Mesenchymal stem cell (in vitro differentiated cells and primary cell): ENCODE measurements around the gene INPP5A.

Source experiments
- DNase-seq: peaks from one replicate; pipeline ENCODE4 v3.0.0-alpha.2; 2013
- H2AFZ ChIP-seq: one replicate; pipeline ENCODE4 v1.6.1; 2013; ENCODE audit warnings: low read depth, mild to moderate bottlenecking, control low read depth, inconsistent platforms, low read length, moderate library complexity
- H2AK5ac ChIP-seq: 2 replicates; pipeline ENCODE4 v1.6.1; 2013; ENCODE audit warnings: low read length, moderate library complexity, mild to moderate bottlenecking, inconsistent platforms; ENCODE audit not compliant: severe bottlenecking
- H2BK120ac ChIP-seq: one replicate; pipeline ENCODE4 v1.6.1; 2013; ENCODE audit warnings: low read depth, mild to moderate bottlenecking, inconsistent platforms, low read length, moderate library complexity
- H2BK12ac ChIP-seq, 2 experiments: one replicate each; pipeline ENCODE4 v1.6.1; 2013; ENCODE audit warnings: inconsistent platforms in 2 of 2, low read length in 2 of 2, mild to moderate bottlenecking in 2 of 2, moderate library complexity in 2 of 2, control low read depth in 1 of 2
- H2BK15ac ChIP-seq: one replicate; pipeline ENCODE4 v1.6.1; 2013; ENCODE audit warnings: mild to moderate bottlenecking, low read depth, inconsistent platforms; ENCODE audit not compliant: poor library complexity, severe bottlenecking
- H2BK5ac ChIP-seq: 2 replicates; pipeline ENCODE4 v1.6.1; 2013; ENCODE audit warnings: low read depth, mild to moderate bottlenecking, low read length, control low read depth, inconsistent platforms; ENCODE audit not compliant: poor library complexity, severe bottlenecking
- H3K14ac ChIP-seq, 2 experiments: one replicate each; pipeline ENCODE4 v1.6.1; 2013; ENCODE audit warnings: inconsistent platforms in 2 of 2, low read length in 2 of 2, control low read depth in 1 of 2, mild to moderate bottlenecking in 1 of 2, moderate library complexity in 1 of 2
- H3K18ac ChIP-seq, 2 experiments: one replicate each; pipeline ENCODE4 v1.6.1; 2013; ENCODE audit warnings: inconsistent platforms in 2 of 2, low read length in 2 of 2, control low read depth in 1 of 2, low read depth in 1 of 2, mild to moderate bottlenecking in 1 of 2
- H3K23ac ChIP-seq, 2 experiments: one replicate each; pipeline ENCODE4 v1.6.1; 2013; ENCODE audit warnings: inconsistent platforms in 2 of 2, low read length in 2 of 2, mild to moderate bottlenecking in 2 of 2, moderate library complexity in 2 of 2, control low read depth in 1 of 2
- H3K27ac ChIP-seq: 2 replicates; pipeline ENCODE4 v1.5.1; 2013; ENCODE audit warnings: mild to moderate bottlenecking, moderate library complexity, low read length, control low read depth, inconsistent platforms; ENCODE audit not compliant: poor library complexity, severe bottlenecking
- H3K27me3 ChIP-seq, 2 experiments: 2 replicates each; pipeline versions ENCODE4 v1.6.1 to v1.7.0; 2013; ENCODE audit warnings: low read length in 2 of 2, mild to moderate bottlenecking in 2 of 2, moderate library complexity in 2 of 2, control low read depth in 1 of 2, inconsistent platforms in 1 of 2; ENCODE audit not compliant: control insufficient read depth in 1 of 2, insufficient read depth in 1 of 2
- H3K36me3 ChIP-seq, 2 experiments: 2 replicates each; pipeline versions ENCODE4 v1.6.1 to v1.7.0; 2013; ENCODE audit warnings: low read length in 2 of 2, control low read depth in 1 of 2, inconsistent platforms in 1 of 2, low read depth in 1 of 2, mild to moderate bottlenecking in 1 of 2; ENCODE audit not compliant: insufficient read depth in 2 of 2, control insufficient read depth in 1 of 2
- H3K4ac ChIP-seq, 2 experiments: one replicate each; pipeline ENCODE4 v1.6.1; 2013; ENCODE audit warnings: inconsistent platforms in 2 of 2, low read length in 2 of 2, mild to moderate bottlenecking in 2 of 2, moderate library complexity in 2 of 2, control low read depth in 1 of 2, low read depth in 1 of 2
- H3K4me1 ChIP-seq: 2 replicates; pipeline ENCODE4 v1.6.1; 2013; ENCODE audit warnings: low read depth, low read length, control low read depth; ENCODE audit not compliant: control insufficient read depth, insufficient read depth
- H3K4me2 ChIP-seq: 2 replicates; pipeline ENCODE4 v1.6.1; 2013; ENCODE audit warnings: low read length, mild to moderate bottlenecking, inconsistent platforms; ENCODE audit not compliant: poor library complexity, severe bottlenecking
- H3K4me3 ChIP-seq, 2 experiments: 2 replicates each; pipeline versions ENCODE4 v1.5.1 to v1.7.0; 2013; ENCODE audit warnings: low read length in 2 of 2, mild to moderate bottlenecking in 2 of 2, control low read depth in 1 of 2, low read depth in 1 of 2; ENCODE audit not compliant: insufficient read depth in 1 of 2
- H3K79me1 ChIP-seq: replicated peaks from 2 replicates; pipeline ENCODE4 v1.6.1; 2013; ENCODE audit warnings: mild to moderate bottlenecking, control low read depth, low read length, inconsistent platforms; ENCODE audit not compliant: poor library complexity, severe bottlenecking
- H3K9ac ChIP-seq: 2 replicates; pipeline ENCODE4 v1.7.0; 2013; ENCODE audit warnings: mild to moderate bottlenecking, low read length, moderate library complexity
- H3K9me3 ChIP-seq: 2 replicates; pipeline ENCODE4 v1.7.0; 2013; ENCODE audit warnings: mild to moderate bottlenecking, low read length; ENCODE audit not compliant: control insufficient read depth
- H4K8ac ChIP-seq: one replicate; pipeline ENCODE4 v1.6.1; 2013; ENCODE audit warnings: inconsistent platforms, mild to moderate bottlenecking, low read length, moderate library complexity
- H4K91ac ChIP-seq: one replicate; pipeline ENCODE4 v1.6.1; 2013; ENCODE audit warnings: mild to moderate bottlenecking, low read length, inconsistent platforms
- WGBS: methylation state at CpG from one replicate; pipeline ENCODE4 v1.1.7; 2013; ENCODE audit warnings: mixed read lengths; 5-methylcytosine and 5-hydroxymethylcytosine counted together

Gene INPP5A

GRCh38 chr10:132829403-132829802, 291.8 kb downstream of the INPP5A start:
- no peak overlapping the region for H2AK5ac ChIP-seq
- no peak overlapping the region for H3K14ac ChIP-seq
- no peaks in the 10 kb centered on the region for H3K9me3 ChIP-seq
- WGBS = 94% methylated on average over 6 of the region's 8 CpGs
- no peak overlapping the region for H3K4me2 ChIP-seq
- H2BK5ac ChIP-seq = no peak overlapping the region
- H2AFZ ChIP-seq = no peak overlapping the region
- H3K27me3 ChIP-seq = peaks cover 21 to 59% of the 10 kb centered on the region in 2 experiments
- no peak overlapping the region for H2BK120ac ChIP-seq
- no peak overlapping the region for H4K91ac ChIP-seq
- no peak overlapping the region for H3K9ac ChIP-seq
- H2BK12ac ChIP-seq = no peak overlapping the region
- H3K27ac ChIP-seq = no peak overlapping the region
- no peaks in the 10 kb centered on the region for H3K36me3 ChIP-seq
- H3K4ac ChIP-seq = no peak overlapping the region
- H3K4me3 ChIP-seq = no peak overlapping the region
- no peaks in the 10 kb centered on the region for H3K79me1 ChIP-seq
- DNase-seq = no peak
- no peak overlapping the region for H3K18ac ChIP-seq
- H4K8ac ChIP-seq = no peak overlapping the region
- H3K4me1 ChIP-seq = peaks cover 4% of the 10 kb centered on the region
- no peak overlapping the region for H3K23ac ChIP-seq
- H2BK15ac ChIP-seq = no peak overlapping the region

- peaks cover 22 to 76% of the 10 kb centered on the region in 2 experiments for H3K27me3 ChIP-seq
- no peaks in the 10 kb centered on the region for H3K36me3 ChIP-seq
- no peak overlapping the region for H3K18ac ChIP-seq
- no peak overlapping the region for H2BK120ac ChIP-seq
- no peak overlapping the region for H3K4me2 ChIP-seq
- H3K9ac ChIP-seq = no peak overlapping the region
- no peak overlapping the region for H3K23ac ChIP-seq
- no peak overlapping the region for H3K14ac ChIP-seq
- peaks cover 6% of the 10 kb centered on the region for H3K4me1 ChIP-seq
- H2AFZ ChIP-seq = no peak overlapping the region
- H3K79me1 ChIP-seq = no peaks in the 10 kb centered on the region
- H4K91ac ChIP-seq = no peak overlapping the region
- WGBS = 79% methylated on average over 30 of the region's 30 CpGs
- H2AK5ac ChIP-seq = no peak overlapping the region
- no peak overlapping the region for H2BK15ac ChIP-seq
- no peak overlapping the region for H3K27ac ChIP-seq
- H3K4me3 ChIP-seq = no peak overlapping the region
- H4K8ac ChIP-seq = no peak overlapping the region
- no peak overlapping the region for H2BK12ac ChIP-seq
- no peaks in the 10 kb centered on the region for H3K9me3 ChIP-seq
- H2BK5ac ChIP-seq = no peak overlapping the region
- H3K4ac ChIP-seq = no peak overlapping the region
- no peak for DNase-seq
Measured at GRCh38 chr10:132832186-132832969, 294.8 kb downstream of the INPP5A start.
